HFFc6 (cell line): Measurements from ENCODE around the gene DPY19L1. TPM values are rescaled to one million over a fixed set of nuclear protein-coding genes. Genes with fewer than 3 reads are reported as not detected.
"Not testable (repeated sequence)": the region's sequence is repeated elsewhere in the genome, so short reads cannot be mapped to it uniquely, and the experiment has no call there.

ENCODE experiments used
- DNase-seq: peaks from one replicate; pipeline ENCODE4 v3.0.0-alpha.2; 2018
- H3K27ac Mint-ChIP-seq: 2 replicates; pipeline ENCODE4 v1.8.0; 2020; ENCODE audit warnings: mild to moderate bottlenecking, mixed read lengths
- H3K27me3 Mint-ChIP-seq: 2 replicates; pipeline ENCODE4 v1.8.0; 2021; ENCODE audit warnings: mild to moderate bottlenecking, moderate library complexity, mixed read lengths; ENCODE audit not compliant: insufficient read depth
- H3K36me3 Mint-ChIP-seq: 2 replicates; pipeline ENCODE4 v1.8.0; 2021; ENCODE audit warnings: low read depth, mixed read lengths
- H3K4me1 Mint-ChIP-seq: 2 replicates; pipeline ENCODE4 v1.8.0; 2020; ENCODE audit warnings: low read depth, mixed read lengths
- H3K4me3 Mint-ChIP-seq: 2 replicates; pipeline ENCODE4 v1.8.0; 2020; ENCODE audit warnings: mild to moderate bottlenecking, moderate library complexity, mixed read lengths
- H3K9me3 Mint-ChIP-seq: 2 replicates; pipeline ENCODE4 v1.8.0; 2020; ENCODE audit warnings: mild to moderate bottlenecking, mixed read lengths
- total RNA-seq, 6 experiments: library from RNA; stranded (reverse); fragmentation: NEBNext Ultra II Directional; extraction: Animal tissue kit (Norgen Biotek cat#: 25700); gene quantifications; 2 replicates in 1 of 6; 3 replicates in 5 of 6; pipeline ENCODE4 v1.2.3, GENCODE V29; 2021
- TF ChIP-seq, protein P1 (sequence below): fragments of 200-600 bp; sonication (generic); IDR thresholded peaks from 2 replicates; pipeline ENCODE4 v1.5.0; 2021; ENCODE audit warnings: antibody characterized with exemption, mild to moderate bottlenecking

The DPY19L1 gene
- total RNA-seq, 6 experiments from 2014 or later = 23.7 to 33.4 (median 30.2) TPM

DNA sequence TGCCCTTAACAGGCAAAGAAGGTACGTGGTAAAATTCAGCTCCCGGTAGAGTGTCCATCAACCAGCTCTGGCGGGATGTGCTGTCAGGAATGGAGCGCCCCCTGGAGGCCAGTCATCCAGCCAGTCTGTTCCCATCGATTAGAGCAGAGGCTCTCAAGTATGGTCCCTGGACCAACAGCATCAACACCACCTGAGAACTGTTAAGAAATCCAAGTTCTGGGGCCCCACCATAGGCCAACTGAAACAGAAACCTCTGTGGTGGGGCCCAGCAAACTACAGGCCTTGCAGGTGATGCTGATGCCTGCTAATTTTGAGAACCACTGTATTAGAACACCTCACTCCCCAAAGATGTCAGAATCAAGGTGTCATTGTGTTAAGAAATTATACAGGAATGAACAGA, 109.2 kb downstream of the DPY19L1 start:
- TF ChIP-seq, protein P1, sequence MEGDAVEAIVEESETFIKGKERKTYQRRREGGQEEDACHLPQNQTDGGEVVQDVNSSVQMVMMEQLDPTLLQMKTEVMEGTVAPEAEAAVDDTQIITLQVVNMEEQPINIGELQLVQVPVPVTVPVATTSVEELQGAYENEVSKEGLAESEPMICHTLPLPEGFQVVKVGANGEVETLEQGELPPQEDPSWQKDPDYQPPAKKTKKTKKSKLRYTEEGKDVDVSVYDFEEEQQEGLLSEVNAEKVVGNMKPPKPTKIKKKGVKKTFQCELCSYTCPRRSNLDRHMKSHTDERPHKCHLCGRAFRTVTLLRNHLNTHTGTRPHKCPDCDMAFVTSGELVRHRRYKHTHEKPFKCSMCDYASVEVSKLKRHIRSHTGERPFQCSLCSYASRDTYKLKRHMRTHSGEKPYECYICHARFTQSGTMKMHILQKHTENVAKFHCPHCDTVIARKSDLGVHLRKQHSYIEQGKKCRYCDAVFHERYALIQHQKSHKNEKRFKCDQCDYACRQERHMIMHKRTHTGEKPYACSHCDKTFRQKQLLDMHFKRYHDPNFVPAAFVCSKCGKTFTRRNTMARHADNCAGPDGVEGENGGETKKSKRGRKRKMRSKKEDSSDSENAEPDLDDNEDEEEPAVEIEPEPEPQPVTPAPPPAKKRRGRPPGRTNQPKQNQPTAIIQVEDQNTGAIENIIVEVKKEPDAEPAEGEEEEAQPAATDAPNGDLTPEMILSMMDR = peak; percentile 86
- no peak overlapping the region for H3K27ac Mint-ChIP-seq
- DNase-seq = peak; percentile 2
- no peaks in the 10 kb centered on the region for H3K36me3 Mint-ChIP-seq
- H3K4me3 Mint-ChIP-seq = no peak overlapping the region
- no peaks in the 10 kb centered on the region for H3K27me3 Mint-ChIP-seq
- no peaks in the 10 kb centered on the region for H3K9me3 Mint-ChIP-seq
- no peaks in the 10 kb centered on the region for H3K4me1 Mint-ChIP-seq

DNA sequence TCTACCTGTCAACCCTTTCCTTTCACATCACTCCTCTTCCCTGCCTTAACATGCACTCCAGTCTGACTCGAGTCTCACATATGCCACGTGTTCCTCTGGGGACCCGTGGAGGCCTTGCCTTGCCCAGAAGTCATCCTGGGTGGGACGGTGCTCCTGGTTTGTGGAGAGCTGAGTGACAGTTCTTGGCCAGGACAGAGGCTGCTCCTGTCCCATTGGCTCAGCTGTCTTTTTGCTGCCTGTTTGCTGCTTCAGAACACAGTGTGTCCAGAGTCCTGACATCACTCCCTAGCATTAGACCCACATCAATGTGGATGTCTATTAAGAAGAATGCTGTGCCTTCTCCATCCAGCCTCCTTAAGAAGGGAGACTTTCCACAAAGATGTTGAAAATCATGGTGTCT, 116.8 kb downstream of the DPY19L1 start:
- H3K27me3 Mint-ChIP-seq = not testable (repeated sequence)

DNA sequence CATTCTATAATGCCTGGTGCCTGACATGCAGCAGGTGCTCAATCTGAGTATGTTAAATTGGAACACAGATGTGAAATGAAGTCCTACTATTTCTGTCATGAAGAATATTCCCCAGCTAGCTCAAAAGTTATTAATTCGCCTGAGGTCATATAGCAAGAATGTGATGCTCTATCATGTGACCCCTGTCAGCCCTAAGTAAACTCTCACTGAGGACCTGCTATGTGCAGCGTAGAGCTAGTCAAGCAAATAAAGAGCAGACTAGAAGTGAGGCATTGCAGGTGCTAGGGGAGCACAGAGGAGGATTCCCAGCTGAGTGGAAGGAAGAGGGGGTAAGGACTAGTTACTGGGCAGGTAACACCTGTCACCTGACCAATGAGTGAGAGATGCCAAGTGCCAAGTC, 118.2 kb downstream of the DPY19L1 start:
- not testable (repeated sequence) for H3K4me3 Mint-ChIP-seq, H3K27me3 Mint-ChIP-seq, H3K27ac Mint-ChIP-seq, H3K4me1 Mint-ChIP-seq, H3K9me3 Mint-ChIP-seq, DNase-seq
- H3K36me3 Mint-ChIP-seq = peaks cover 13% of the 10 kb centered on the region; the same call in 1 of the 2 replicates

More for the DNA sequence above, 116.8 kb downstream of the DPY19L1 start:
- H3K4me3 Mint-ChIP-seq, DNase-seq, H3K9me3 Mint-ChIP-seq, H3K27ac Mint-ChIP-seq, H3K4me1 Mint-ChIP-seq: not testable (repeated sequence)
- H3K36me3 Mint-ChIP-seq = peaks cover 13% of the 10 kb centered on the region; the same call in 1 of the 2 replicates

DNA sequence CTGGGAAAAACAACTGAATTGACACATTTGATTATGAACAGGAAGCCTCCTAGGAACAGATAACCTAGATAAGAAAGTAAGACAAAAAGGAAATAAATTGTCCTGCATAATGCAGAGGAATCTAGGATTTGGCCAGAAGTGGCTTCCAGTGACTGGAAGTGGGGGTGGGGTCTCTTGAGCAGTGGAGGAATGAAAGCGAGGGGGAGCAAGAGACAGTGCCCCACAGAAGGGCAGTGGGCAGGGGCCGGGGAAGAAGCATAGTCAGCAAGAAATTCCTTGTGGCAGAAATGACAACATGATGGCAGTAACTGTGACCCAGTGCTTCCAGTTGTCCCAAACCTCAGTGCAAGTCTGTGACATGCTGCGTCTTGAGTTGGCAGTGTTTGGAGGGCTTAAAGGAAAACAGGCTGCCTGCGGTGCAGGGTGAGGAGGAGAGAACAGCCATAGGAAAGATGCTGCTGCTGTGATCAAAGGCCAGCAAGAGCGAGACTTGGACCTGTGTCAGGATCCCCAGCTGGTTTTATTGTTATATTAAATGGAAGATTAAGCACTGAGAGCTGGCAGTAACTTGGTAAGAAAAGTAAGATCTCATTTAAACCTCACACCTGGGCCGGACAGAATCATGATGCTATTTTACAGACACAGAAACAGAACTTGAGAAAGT, 119.0 kb downstream of the DPY19L1 start:
- H3K27me3 Mint-ChIP-seq, H3K27ac Mint-ChIP-seq, H3K9me3 Mint-ChIP-seq, H3K4me3 Mint-ChIP-seq, H3K4me1 Mint-ChIP-seq, DNase-seq: not testable (repeated sequence)
- peaks cover 13% of the 10 kb centered on the region; the same call in 1 of the 2 replicates for H3K36me3 Mint-ChIP-seq

DNA sequence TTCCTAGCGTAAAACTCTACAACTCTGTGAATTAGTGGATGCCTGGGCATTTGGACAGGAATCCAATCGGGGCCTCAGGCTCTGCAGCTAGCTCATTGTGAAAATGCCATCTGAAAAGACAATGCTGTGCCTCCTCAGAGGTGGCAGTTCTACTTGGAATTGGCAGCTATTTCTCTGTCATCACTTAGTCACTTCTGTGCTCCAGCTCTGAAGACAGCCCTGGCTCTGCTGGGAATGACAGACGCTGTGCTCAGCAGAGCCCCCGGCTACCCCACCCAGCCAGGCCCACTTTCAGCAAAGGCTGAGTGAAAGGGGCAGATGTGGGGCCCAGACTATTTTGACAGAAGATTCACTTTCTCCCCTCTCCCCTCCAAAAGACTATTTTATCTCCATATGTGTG, 119.8 kb downstream of the DPY19L1 start:
- not testable (repeated sequence) for H3K4me1 Mint-ChIP-seq, H3K27ac Mint-ChIP-seq, H3K9me3 Mint-ChIP-seq, H3K4me3 Mint-ChIP-seq, H3K27me3 Mint-ChIP-seq, DNase-seq
- peaks cover 13% of the 10 kb centered on the region; the same call in 1 of the 2 replicates for H3K36me3 Mint-ChIP-seq

DNA sequence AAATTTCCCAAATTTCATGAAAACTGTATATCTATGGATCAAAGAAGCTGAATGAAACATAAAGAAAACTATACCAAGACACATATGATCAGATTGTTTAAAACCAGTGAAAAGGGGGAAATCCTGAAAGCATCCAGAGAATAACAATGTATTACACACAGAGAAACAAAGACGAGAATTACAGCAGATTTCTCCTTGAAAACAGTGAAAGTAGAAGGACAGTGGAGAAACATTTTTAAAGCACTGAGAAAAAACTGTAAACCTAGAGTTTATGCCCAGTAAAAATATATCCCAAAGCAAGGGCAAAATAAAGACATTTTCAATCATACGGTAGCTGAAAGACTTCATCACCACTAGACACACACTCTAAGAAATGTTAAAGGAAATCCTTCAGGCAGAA, 121.0 kb downstream of the DPY19L1 start:
- no peaks in the 10 kb centered on the region for H3K4me1 Mint-ChIP-seq
- H3K4me3 Mint-ChIP-seq = no peak overlapping the region
- no peak overlapping the region for H3K27ac Mint-ChIP-seq
- peaks cover 13% of the 10 kb centered on the region; the same call in 1 of the 2 replicates for H3K36me3 Mint-ChIP-seq
- H3K27me3 Mint-ChIP-seq = peaks cover 1% of the 10 kb centered on the region; the same call in 1 of the 2 replicates
- peaks cover 9% of the 10 kb centered on the region for H3K9me3 Mint-ChIP-seq
- TF ChIP-seq, protein P1 = no peak
- no peak for DNase-seq

DNA sequence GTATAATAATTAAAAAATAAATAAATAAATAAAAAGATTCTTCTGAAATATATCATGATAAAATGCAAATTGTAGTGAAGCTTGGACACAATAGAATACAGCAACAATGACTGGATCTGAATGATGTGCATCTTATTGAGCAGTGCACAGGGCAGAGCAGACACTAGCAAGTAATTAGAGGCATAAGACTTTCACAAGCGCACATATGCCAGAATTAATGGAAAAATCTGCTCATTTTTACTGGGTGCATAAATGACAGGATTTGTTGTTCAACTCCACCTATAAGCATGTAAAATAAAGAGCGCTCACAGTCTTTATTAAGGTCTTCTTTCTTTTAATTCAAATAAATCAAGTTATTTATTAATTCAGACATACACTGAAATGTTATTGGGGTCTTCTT, 125.0 kb downstream of the DPY19L1 start:
- DNase-seq = no peak
- Mint-ChIP-seq H3K36me3 (peaks cover 13% of the 10 kb centered on the region; the same call in 1 of the 2 replicates), H3K4me1 (no peaks in the 10 kb centered on the region), H3K9me3 (peaks cover 9% of the 10 kb centered on the region), H3K27ac (no peak overlapping the region), H3K4me3 (no peak overlapping the region), H3K27me3 (peaks cover 4% of the 10 kb centered on the region)
- TF ChIP-seq, protein P1 = no peak

DNA sequence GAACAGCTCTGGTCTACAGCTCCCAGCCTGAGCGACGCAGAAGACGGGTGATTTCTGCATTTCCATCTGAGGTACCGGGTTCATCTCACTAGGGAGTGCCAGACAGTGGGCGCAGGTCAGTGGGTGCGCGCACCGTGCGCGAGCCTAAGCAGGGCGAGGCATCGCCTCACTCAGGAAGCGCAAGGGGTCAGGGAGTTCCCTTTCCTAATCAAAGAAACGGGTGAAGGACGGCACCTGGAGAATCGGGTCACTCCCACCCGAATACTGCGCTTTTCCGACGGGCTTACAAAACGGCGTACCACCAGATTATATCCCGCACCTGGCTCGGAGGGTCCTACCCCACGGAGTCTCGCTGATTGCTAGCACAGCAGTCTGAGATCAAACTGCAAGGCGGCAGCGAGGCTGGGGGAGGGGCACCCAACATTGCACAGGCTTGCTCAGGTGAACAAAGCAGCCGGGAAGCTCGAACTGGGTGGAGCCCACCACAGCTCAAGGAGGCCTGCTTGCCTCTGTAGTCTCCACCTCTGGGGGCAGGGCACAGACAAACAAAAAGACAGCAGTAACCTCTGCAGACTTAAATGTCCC, 130.9 kb downstream of the DPY19L1 start:
- DNase-seq, H3K27ac Mint-ChIP-seq, H3K9me3 Mint-ChIP-seq, H3K4me1 Mint-ChIP-seq, H3K27me3 Mint-ChIP-seq, H3K36me3 Mint-ChIP-seq, H3K4me3 Mint-ChIP-seq: not testable (repeated sequence)
